ENCODE measurements around the gene FRG1.
"Not testable (repeated sequence)": the region's sequence is repeated elsewhere in the genome, so short reads cannot be mapped to it uniquely, and the experiment has no call there.

DNA sequence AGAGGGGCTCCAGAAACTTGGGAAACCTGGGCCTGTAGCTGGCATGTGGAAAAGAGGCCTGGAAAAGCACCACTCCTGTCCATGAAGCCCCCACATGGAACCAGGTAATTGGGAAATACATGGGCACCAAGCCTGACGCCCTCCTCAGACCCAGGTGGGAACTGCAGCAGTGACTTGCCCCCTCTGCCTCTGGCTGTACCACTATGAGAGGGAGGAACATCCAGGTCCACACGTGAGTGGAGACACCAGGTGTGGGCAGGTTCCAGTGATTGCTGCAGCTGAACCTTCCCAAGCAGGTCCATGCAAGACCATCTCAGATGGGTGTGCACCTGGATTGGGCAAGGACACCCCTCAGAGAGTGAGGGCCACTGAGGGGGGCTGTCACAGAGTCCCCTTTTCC, 39.6 kb downstream of the FRG1 start:
- peak in 2 of 3 experiments; percentile 35 to 49; a peak in 2 of 4 replicates for TF ChIP-seq CTCF (IDR thresholded peaks at IDR 0.05; ENCODE audit: control extremely low read depth in 1 of 3, insufficient read depth in 1 of 3, low read depth in 1 of 3, low read length in 3 of 3)
- not testable (repeated sequence) for TF ChIP-seq SIN3A (conservative IDR thresholded peaks at IDR 0.05 in 1 of 2, IDR thresholded peaks at IDR 0.05 in 1 of 2; ENCODE audit: low read depth in 1 of 2, low read length in 2 of 2); MAFK (IDR thresholded peaks at IDR 0.05; ENCODE audit: low read depth, low read length); CHD1 (IDR thresholded peaks at IDR 0.05; ENCODE audit: low read depth, low read length); PHF8 (conservative IDR thresholded peaks at IDR 0.05; ENCODE audit: low read depth, low read length); TAF1 (IDR thresholded peaks at IDR 0.05; ENCODE audit: low read depth, low read length); CEBPB (IDR thresholded peaks at IDR 0.05; ENCODE audit: low read depth, low read length); POLR2AphosphoS5 (IDR thresholded peaks at IDR 0.05; ENCODE audit: low read depth, low read length); JUN (IDR thresholded peaks at IDR 0.05; ENCODE audit: low read depth, low read length); RAD21 (IDR thresholded peaks at IDR 0.05 in 1 of 2, conservative IDR thresholded peaks at IDR 0.05 in 1 of 2; ENCODE audit: low read depth in 2 of 2, low read length in 2 of 2)
- TF ChIP-seq, protein P1, sequence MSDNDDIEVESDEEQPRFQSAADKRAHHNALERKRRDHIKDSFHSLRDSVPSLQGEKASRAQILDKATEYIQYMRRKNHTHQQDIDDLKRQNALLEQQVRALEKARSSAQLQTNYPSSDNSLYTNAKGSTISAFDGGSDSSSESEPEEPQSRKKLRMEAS (IDR thresholded peaks at IDR 0.05) = not testable (repeated sequence)
